IMR-90 (cell line): ENCODE results near the gene TNFRSF1A. TPM values are rescaled to one million over a fixed set of nuclear protein-coding genes. Genes with fewer than 3 reads are reported as not detected.

Experiments
- ATAC-seq: fragments of 200-7000 bp; cut with Tn5 transposase; 2 replicates; pipeline ENCODE4 v1.9.1; 2020; ENCODE audit warnings: low read depth, mild to moderate bottlenecking, moderate library complexity
- BruUV-seq: library from RNA; stranded (reverse); fragments of 400-500 nt; replicated peaks from 2 replicates; lab custom pipeline; 2021; lab: Mats Ljungman, UMichigan
- CTCF ChIA-PET: fragments of 300-600 bp; formaldehyde crosslinking; extraction: SDS; loops from one replicate; lab custom pipeline; 2021; ENCODE audit warnings: antibody characterized with exemption; lab: Yijun Ruan, JAX
- POLR2A ChIA-PET: fragments of 300-600 bp; sonication (Branson Sonifier 250); formaldehyde crosslinking; loops from one replicate; lab custom pipeline; 2022; ENCODE audit warnings: antibody characterized with exemption; ENCODE audit not compliant: unreplicated experiment; lab: Charles Lee
- DNase-seq: peaks from one replicate; pipeline ENCODE4 v3.0.0; 2013
- H2AFZ ChIP-seq: replicated peaks from 2 replicates; pipeline ENCODE3; 2013; ENCODE audit warnings: low read length, mild to moderate bottlenecking; ENCODE audit not compliant: poor library complexity
- H2AK5ac ChIP-seq: 2 replicates; pipeline ENCODE4 v1.6.1; 2013; ENCODE audit warnings: low read depth, low read length, inconsistent platforms
- H2AK9ac ChIP-seq: replicated peaks from 2 replicates; pipeline ENCODE3; 2013; ENCODE audit warnings: mild to moderate bottlenecking, low read depth, low read length, moderate library complexity; ENCODE audit not compliant: poor library complexity
- H2BK120ac ChIP-seq: 2 replicates; pipeline ENCODE4 v1.6.1; 2013; ENCODE audit warnings: low read depth, low read length, inconsistent platforms
- H2BK15ac ChIP-seq: 3 replicates; pipeline ENCODE4 v1.6.1; 2013; ENCODE audit warnings: low read depth, low read length, inconsistent platforms
- H2BK20ac ChIP-seq: 2 replicates; pipeline ENCODE4 v1.6.1; 2013; ENCODE audit warnings: low read depth, mild to moderate bottlenecking, inconsistent platforms, low read length, moderate library complexity
- H2BK5ac ChIP-seq: 2 replicates; pipeline ENCODE4 v1.6.1; 2013; ENCODE audit warnings: mild to moderate bottlenecking, low read depth, low read length, inconsistent platforms; ENCODE audit not compliant: poor library complexity, severe bottlenecking
- H3K14ac ChIP-seq: replicated peaks from 2 replicates; pipeline ENCODE4 v1.6.1; 2013; ENCODE audit warnings: low read depth, low read length, inconsistent platforms
- H3K18ac ChIP-seq: 2 replicates; pipeline ENCODE4 v1.6.1; 2013; ENCODE audit warnings: low read depth, low read length, control low read depth
- H3K23ac ChIP-seq: 2 replicates; pipeline ENCODE4 v1.6.1; 2013; ENCODE audit warnings: low read depth, low read length, inconsistent platforms
- H3K27ac ChIP-seq: 2 replicates; pipeline ENCODE4 v1.5.1; 2013; ENCODE audit warnings: mild to moderate bottlenecking, control low read depth, low read length; ENCODE audit not compliant: insufficient read depth
- H3K27me3 ChIP-seq: 2 replicates; pipeline ENCODE4 v1.6.1; 2013; ENCODE audit warnings: low read length; ENCODE audit not compliant: control insufficient read depth, insufficient read depth
- H3K36me3 ChIP-seq: 2 replicates; pipeline ENCODE4 v1.6.1; 2013; ENCODE audit warnings: low read length, mixed read lengths; ENCODE audit not compliant: control insufficient read depth, insufficient read depth
- H3K4ac ChIP-seq: 2 replicates; pipeline ENCODE4 v1.6.1; 2013; ENCODE audit warnings: low read depth, low read length, inconsistent platforms
- H3K4me1 ChIP-seq: 2 replicates; pipeline ENCODE4 v1.6.1; 2013; ENCODE audit warnings: low read length, mixed read lengths; ENCODE audit not compliant: control insufficient read depth, insufficient read depth
- H3K4me2 ChIP-seq: 2 replicates; pipeline ENCODE4 v1.6.1; 2013; ENCODE audit warnings: low read depth, mild to moderate bottlenecking, control low read depth, low read length, moderate library complexity
- H3K4me3 ChIP-seq: 2 replicates; pipeline ENCODE4 v1.5.1; 2013; ENCODE audit warnings: low read depth, mild to moderate bottlenecking, control low read depth, low read length, moderate library complexity; ENCODE audit not compliant: insufficient read depth
- H3K56ac ChIP-seq: 2 replicates; pipeline ENCODE4 v1.6.1; 2013; ENCODE audit warnings: low read length, inconsistent platforms; ENCODE audit not compliant: insufficient read depth; ENCODE audit errors: extremely low read depth
- H3K79me1 ChIP-seq, 2 experiments: 2 replicates each; pipeline ENCODE4 v1.6.1; 2013; ENCODE audit warnings: low read length in 2 of 2, inconsistent platforms in 1 of 2, low read depth in 1 of 2
- H3K9ac ChIP-seq: 2 replicates; pipeline ENCODE4 v1.6.1; 2013; ENCODE audit warnings: low read depth, low read length, control low read depth
- H3K9me1 ChIP-seq: 2 replicates; pipeline ENCODE4 v1.6.1; 2013; ENCODE audit warnings: low read length, inconsistent platforms; ENCODE audit not compliant: insufficient read depth
- H3K9me3 ChIP-seq: 2 replicates; pipeline ENCODE4 v1.6.1; 2013; ENCODE audit warnings: low read length; ENCODE audit not compliant: control insufficient read depth, insufficient read depth
- H4K20me1 ChIP-seq: 2 replicates; pipeline ENCODE4 v1.6.1; 2013; ENCODE audit warnings: low read length, inconsistent platforms; ENCODE audit not compliant: insufficient read depth
- H4K5ac ChIP-seq: 2 replicates; pipeline ENCODE4 v1.6.1; 2013; ENCODE audit warnings: mild to moderate bottlenecking, low read depth, low read length, control low read depth
- H4K8ac ChIP-seq, 2 experiments: 2 replicates each; pipeline ENCODE4 v1.6.1; 2013; ENCODE audit warnings: low read depth in 2 of 2, low read length in 2 of 2, control low read depth in 1 of 2, inconsistent platforms in 1 of 2
- H4K91ac ChIP-seq: 2 replicates; pipeline ENCODE4 v1.6.1; 2013; ENCODE audit warnings: low read depth, low read length, inconsistent platforms; ENCODE audit not compliant: insufficient read depth
- BHLHE40 ChIP-seq: fragments of 150-350 bp; IDR thresholded peaks from 2 replicates; pipeline ENCODE4 v1.6.1; 2016; ENCODE audit warnings: mild to moderate bottlenecking, low read depth, low read length
- CEBPB ChIP-seq: IDR thresholded peaks from 2 replicates; pipeline ENCODE4 v1.6.1; 2012; ENCODE audit warnings: low read depth, low read length, improper control_type of control experiment
- CHD1 ChIP-seq: IDR thresholded peaks from 2 replicates; pipeline ENCODE4 v1.6.1; 2012; ENCODE audit warnings: low read depth, low read length, improper control_type of control experiment
- ELK1 ChIP-seq: fragments of 150-350 bp; IDR thresholded peaks from 2 replicates; pipeline ENCODE4 v1.6.1; 2016; ENCODE audit warnings: low read depth, mild to moderate bottlenecking, low read length, moderate library complexity, borderline replicate concordance
- FOS ChIP-seq: fragments of 150-350 bp; IDR thresholded peaks from 2 replicates; pipeline ENCODE4 v1.6.1; 2016; ENCODE audit warnings: low read depth, low read length
- MAFK ChIP-seq: IDR thresholded peaks from 2 replicates; pipeline ENCODE4 v1.6.1; 2012; ENCODE audit warnings: low read depth, low read length, improper control_type of control experiment
- MAZ ChIP-seq: IDR thresholded peaks from 2 replicates; pipeline ENCODE4 v1.6.1; 2012; ENCODE audit warnings: low read depth, mild to moderate bottlenecking, low read length, improper control_type of control experiment, moderate library complexity, borderline replicate concordance
- MXI1 ChIP-seq: IDR thresholded peaks from 2 replicates; pipeline ENCODE4 v1.6.1; 2012; ENCODE audit warnings: low read depth, mild to moderate bottlenecking, low read length, moderate library complexity, borderline replicate concordance
- NFE2L2 ChIP-seq: fragments of 150-350 bp; IDR thresholded peaks from 2 replicates; pipeline ENCODE4 v1.6.1; 2016; ENCODE audit warnings: low read depth, mild to moderate bottlenecking, low read length
- POLR2A ChIP-seq: IDR thresholded peaks from 2 replicates; pipeline ENCODE4 v1.6.1; 2012; ENCODE audit warnings: mild to moderate bottlenecking, low read depth, low read length
- RAD21 ChIP-seq: IDR thresholded peaks from 2 replicates; pipeline ENCODE4 v1.6.1; 2012; ENCODE audit warnings: low read length, improper control_type of control experiment
- RCOR1 ChIP-seq: IDR thresholded peaks from 2 replicates; pipeline ENCODE4 v1.6.1; 2012; ENCODE audit warnings: mild to moderate bottlenecking, low read length, improper control_type of control experiment; ENCODE audit not compliant: insufficient replicate concordance
- RFX5 ChIP-seq: IDR thresholded peaks from 2 replicates; pipeline ENCODE4 v1.8.0; 2012; ENCODE audit warnings: low read depth, mild to moderate bottlenecking, low read length, moderate library complexity
- SMC3 ChIP-seq: fragments of 150-350 bp; IDR thresholded peaks from 2 replicates; pipeline ENCODE4 v1.6.1; 2016; ENCODE audit warnings: low read depth, mild to moderate bottlenecking, antibody characterized with exemption, low read length, moderate library complexity
- WGBS, 2 experiments: methylation state at CpG; one replicate each; pipeline versions ENCODE4 v1.1.5 to v1.1.7; 2013; ENCODE audit warnings: missing lambda C conversion rate in 2 of 2; ENCODE audit not compliant: insufficient read length in 1 of 2; ENCODE audit errors: extremely low coverage in 2 of 2; 5-methylcytosine and 5-hydroxymethylcytosine counted together
- dilution Hi-C: fragments of 300-500 bp; cut with HindIII; formaldehyde crosslinking; loops from one replicate; pipeline ENCODE4 v1.14.3; 2018; ENCODE audit warnings: low sequenced_read_pairs; ENCODE audit not compliant: unreplicated experiment
- in situ Hi-C: fragments of 300-500 bp; cut with MboI; formaldehyde crosslinking; loops from 3 replicates; pipeline ENCODE4 v1.14.3; 2019; ENCODE audit warnings: low sequenced_read_pairs, inconsistent platforms, mixed read lengths
- intact Hi-C: fragments of 100-400 bp; cut with micrococcal nuclease; formaldehyde crosslinking; loops from 2 replicates; pipeline ENCODE4 v1.10.0; 2022
- polyA plus RNA-seq, 3 experiments: library from polyadenylated mRNA; depleted of rRNA; stranded (reverse); fragments of >200 nt; gene quantifications; 2 replicates each; pipeline ENCODE4 v1.2.3, GENCODE V29; 2012; ENCODE audit warnings: low replicate concordance in 1 of 3
- total RNA-seq: library from RNA; depleted of rRNA; stranded (reverse); fragments of >200 nt; gene quantifications from 2 replicates; pipeline ENCODE4 v1.2.3, GENCODE V29; 2012

Gene TNFRSF1A
- total and polyA plus RNA-seq, 2 of the 4 experiments (the other 2 are of a cell fraction), result 79.6 to 136 TPM

GRCh38 chr12:6383572-6384498 lies 42.0 kb upstream of the TNFRSF1A start, which contains the start of gene LTBR:
LTBR (plus strand) TSS chr12:6384162; CDS start chr12:6384359, 197 bp downstream.
- peaks cover 20% of the 10 kb centered on the region for H3K4me1 ChIP-seq
- peak within 1 kb of the TSS; percentile 69 for H3K4me3 ChIP-seq
- 3% methylated on average over 25 of the region's 62 CpGs; no CpG with 5 or more reads in 1 of the 2 experiments for WGBS, 2 experiments
- dilution Hi-C loops, result no loop called here
- H3K18ac ChIP-seq, result peak within 1 kb of the TSS; percentile 82
- peak within 1 kb of the TSS; percentile 97 for H2AFZ ChIP-seq
- peak within 1 kb of the TSS; percentile 99 for H3K14ac ChIP-seq
- H2BK5ac ChIP-seq, result peak within 1 kb of the TSS; percentile 94
- peak within 1 kb of the TSS; percentile 98 for H4K91ac ChIP-seq
- H3K4me2 ChIP-seq, result peak within 1 kb of the TSS; percentile 95
- intact Hi-C loops, result loop anchor here (1.0 kb wide), 1 partner anchor 48 kb away; no protein-coding TSS in a partner anchor
- peaks cover 35% of the 10 kb centered on the region for H3K9me1 ChIP-seq
- peak within 1 kb of the TSS; percentile 94 for H3K23ac ChIP-seq
- H3K9me3 ChIP-seq, result no peaks in the 10 kb centered on the region
- peaks cover 27 to 52% of the 10 kb centered on the region in 2 experiments; a peak in 3 of 4 replicates for H3K79me1 ChIP-seq
- peak; percentile 96 for ATAC-seq
- H3K56ac ChIP-seq, result peak within 1 kb of the TSS; percentile 74
- peak within 1 kb of the TSS; percentile 94 for H3K27ac ChIP-seq
- peak within 1 kb of the TSS; percentile 47 for H2BK20ac ChIP-seq
- H2BK15ac ChIP-seq, result peak within 1 kb of the TSS; percentile 24; the same call in 1 of the 3 replicates
- H4K5ac ChIP-seq, result peak within 1 kb of the TSS; percentile 92
- peak within 1 kb of the TSS; percentile 90 for H2BK120ac ChIP-seq
- ChIA-PET CTCF (interaction anchor here (0.8 to 0.9 kb wide), 2 partner anchors 49 to 60 kb away, joined by 3 to 4 read pairs; no protein-coding TSS in a partner anchor), POLR2A (interaction anchor here (0.6 to 1.7 kb wide), 3 partner anchors 9 to 47 kb away, joined by 3 to 6 read pairs (median 4); no protein-coding TSS in a partner anchor)
- H2AK5ac ChIP-seq, result peak within 1 kb of the TSS; percentile 100
- peak within 1 kb of the TSS; percentile 97 for H3K4ac ChIP-seq
- TSS peak; percentile 82 for BruUV-seq
- H3K36me3 ChIP-seq, result peaks cover 28% of the 10 kb centered on the region
- peak; percentile 90 for DNase-seq
- peak within 1 kb of the TSS; percentile 100 for H2AK9ac ChIP-seq
- H3K9ac ChIP-seq, result peak within 1 kb of the TSS; percentile 92
- in situ Hi-C loops, result no loop called here
- peak within 1 kb of the TSS; percentile 95 to 96 for H4K8ac ChIP-seq
- H4K20me1 ChIP-seq, result peaks cover 7% of the 10 kb centered on the region; the same call in 1 of the 2 replicates
- no peaks in the 10 kb centered on the region for H3K27me3 ChIP-seq
- no peak for TF ChIP-seq FOS
- peak; percentile 91 for TF ChIP-seq MXI1
- peak; percentile 99 for TF ChIP-seq CEBPB
- peak; percentile 27; the same call in 1 of the 2 replicates for TF ChIP-seq SMC3
- no peak for TF ChIP-seq RFX5
- peak; percentile 86; the same call in 1 of the 2 replicates for TF ChIP-seq MAZ
- TF ChIP-seq BHLHE40, result peak; percentile 96
- TF ChIP-seq ELK1, result no peak
- no peak for TF ChIP-seq CHD1
- no peak for TF ChIP-seq MAFK
- no peak for TF ChIP-seq RCOR1
- no peak for TF ChIP-seq NFE2L2
- peak; percentile 38 for TF ChIP-seq RAD21
- TF ChIP-seq POLR2A, result peak; percentile 79
